GM12891 (cell line): ENCODE measurements around the gene GTPBP1.

Experiments
- DNase-seq: peaks from one replicate; pipeline ENCODE4 v3.0.0; 2011; ENCODE audit warnings: low spot score; ENCODE audit not compliant: insufficient read length
- FAIRE-seq: peaks from 2 replicates; lab custom pipeline; 2011; peaks lifted over from hg19 to GRCh38; lab: Jason Lieb, UNC
- PAX5 ChIP-seq: IDR thresholded peaks from 2 replicates; pipeline ENCODE4 v1.6.1; 2011; ENCODE audit warnings: low read length, moderate library complexity, mild to moderate bottlenecking; ENCODE audit not compliant: insufficient read depth, severe bottlenecking
- POLR2A ChIP-seq: IDR thresholded peaks from 2 replicates; pipeline ENCODE4 v1.6.1; 2011; ENCODE audit warnings: low read depth, low read length, control low read depth
- POLR2AphosphoS5 ChIP-seq: IDR thresholded peaks from 2 replicates; pipeline ENCODE4 v1.6.1; 2011; ENCODE audit warnings: low read depth, low read length, control low read depth
- POU2F2 ChIP-seq: IDR thresholded peaks from 2 replicates; pipeline ENCODE4 v1.6.1; 2011; ENCODE audit warnings: low read depth, mild to moderate bottlenecking, control low read depth, low read length, moderate library complexity
- SPI1 ChIP-seq: IDR thresholded peaks from 2 replicates; pipeline ENCODE4 v1.6.1; 2011; ENCODE audit warnings: low read depth, low read length, control low read depth
- TAF1 ChIP-seq: IDR thresholded peaks from 2 replicates; pipeline ENCODE4 v1.6.1; 2011; ENCODE audit warnings: low read depth, low read length, control low read depth

The GTPBP1 gene

DNA sequence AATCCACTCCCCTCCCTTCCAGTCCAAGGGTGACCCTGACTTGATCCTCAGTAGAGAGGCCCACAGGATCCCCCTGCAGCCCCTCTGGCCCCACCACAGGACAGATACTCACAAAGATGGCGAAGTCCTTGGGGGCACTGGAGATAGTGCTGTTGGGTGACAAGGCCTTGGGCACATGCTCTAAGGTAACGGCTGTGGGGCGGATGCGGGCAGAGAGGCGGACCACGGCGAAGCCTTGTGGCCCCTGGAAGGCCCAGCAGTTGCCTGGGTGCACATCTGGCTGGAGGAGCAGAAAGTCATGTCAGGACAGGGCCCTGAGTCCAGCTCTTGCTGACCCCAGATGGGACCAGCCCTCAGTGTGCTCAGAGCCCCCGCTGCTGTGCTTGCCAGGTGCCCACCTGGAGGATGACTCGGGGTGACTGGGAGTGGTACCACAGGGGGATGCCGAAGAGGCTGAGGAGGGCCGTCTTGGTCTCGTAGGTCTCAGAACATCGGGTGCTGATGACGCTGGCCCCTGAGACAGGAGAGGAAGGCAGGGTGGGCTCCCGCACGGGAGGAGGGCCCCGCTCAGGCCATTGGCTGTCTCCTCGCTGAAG, 32.8 kb downstream of the GTPBP1 start:
- DNase-seq (no peak), FAIRE-seq (no peak)
- TF ChIP-seq POU2F2 (no peak), POLR2AphosphoS5 (peak; percentile 14; the same call in 1 of the 2 replicates), POLR2A (no peak), TAF1 (no peak), PAX5 (no peak), SPI1 (no peak)

DNA sequence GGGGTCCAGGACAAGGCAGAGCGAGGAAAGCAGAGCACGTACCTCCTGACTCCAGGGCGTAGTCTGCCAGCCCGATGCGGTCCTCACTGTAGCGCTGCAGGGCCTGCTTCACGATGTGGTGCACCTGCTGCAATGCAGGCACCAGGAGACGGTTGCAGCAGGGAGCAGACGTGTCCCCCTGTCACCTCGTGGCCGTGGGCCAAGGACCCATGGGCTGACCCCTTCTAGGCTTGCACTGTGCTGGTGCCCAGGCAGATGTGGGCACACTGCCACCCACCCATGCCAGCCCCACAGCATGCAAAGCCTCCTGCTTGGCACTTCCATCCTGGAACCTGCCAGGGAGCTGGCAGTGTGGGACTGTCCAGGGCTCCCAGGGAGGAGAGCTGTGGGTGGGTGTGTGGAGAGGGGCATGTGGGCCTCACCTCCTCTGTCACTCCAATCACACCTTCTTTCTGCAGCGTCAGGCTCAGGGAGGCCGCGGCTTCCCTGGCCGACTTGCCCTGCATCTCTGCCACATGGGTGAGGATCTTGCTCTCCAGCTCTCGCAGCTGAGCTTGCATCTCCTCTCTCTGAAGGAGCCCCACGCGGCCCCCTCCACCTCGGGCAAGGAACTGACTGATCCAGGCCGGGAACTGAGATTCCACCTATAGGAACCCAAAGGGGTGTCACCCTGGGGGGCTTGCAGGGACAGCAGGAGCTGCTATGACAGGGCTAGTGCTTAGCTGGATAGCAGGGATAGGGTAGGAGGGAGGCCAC, 33.7 kb downstream of the GTPBP1 start:
- DNase-seq = no peak
- 0 out of 2 replicates have a peak, but pooled peaks have one; percentile 44 for TF ChIP-seq POLR2A
- TF ChIP-seq TAF1 = no peak
- FAIRE-seq = no peak

DNA sequence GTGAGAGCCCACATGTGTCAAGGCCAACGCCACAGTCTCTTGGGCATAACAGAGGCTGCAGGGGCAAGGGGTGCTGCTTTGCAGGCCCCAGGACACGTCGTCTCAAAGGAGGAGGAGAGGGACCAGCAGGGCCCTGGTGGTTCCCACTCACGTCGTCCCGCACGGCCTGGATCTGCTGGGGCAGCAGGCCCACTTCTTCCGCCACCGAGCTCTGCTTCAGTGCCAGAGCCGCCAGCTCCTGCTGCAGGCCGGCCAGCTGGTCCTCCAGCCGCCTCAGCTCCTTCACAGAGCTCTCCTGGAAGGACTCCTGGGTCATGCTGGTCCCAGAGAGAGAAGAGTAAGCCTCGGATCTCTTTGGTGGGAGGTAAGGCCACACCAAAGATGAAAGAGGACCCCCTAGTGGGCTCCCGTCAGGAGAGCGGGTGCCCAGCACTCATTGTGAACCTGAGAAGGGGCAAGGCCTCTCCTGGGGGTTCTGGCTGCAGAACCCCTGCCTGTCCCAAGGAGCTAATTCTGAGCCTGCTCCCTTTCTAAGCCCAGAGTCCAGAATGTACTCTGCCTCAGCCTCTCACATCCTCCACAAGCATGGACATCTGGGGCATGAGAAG, 34.5 kb downstream of the GTPBP1 start:
- TF ChIP-seq POLR2A = no peak; the same call in 1 of the 2 replicates
- TF ChIP-seq TAF1 = no peak
- TF ChIP-seq PAX5 = no peak
- no peak for TF ChIP-seq SPI1
- TF ChIP-seq POLR2AphosphoS5 = no peak
- no peak for TF ChIP-seq POU2F2
- no peak for DNase-seq
- FAIRE-seq = no peak

DNA sequence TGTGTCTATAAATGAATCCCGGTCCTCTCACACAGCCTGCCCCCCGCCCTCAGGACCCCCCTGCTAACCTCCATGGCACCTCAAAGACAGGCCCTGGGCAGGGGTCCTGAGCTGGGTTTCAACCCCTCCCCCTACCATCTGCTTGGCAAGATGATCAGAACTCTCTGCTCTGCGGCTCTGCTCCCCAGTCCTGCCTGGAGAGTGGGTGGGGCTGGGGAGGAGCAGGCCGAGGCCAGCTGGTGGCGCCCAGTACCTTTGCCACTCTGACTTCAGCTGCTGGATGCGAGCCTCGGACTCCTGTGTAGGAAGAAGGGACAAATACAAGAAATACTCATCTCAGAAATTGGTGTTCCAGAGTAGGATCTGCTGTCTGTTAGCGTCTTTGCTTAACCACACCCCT, 35.0 kb downstream of the GTPBP1 start:
- DNase-seq = no peak
- no peak for FAIRE-seq
- TF ChIP-seq POU2F2 (no peak), PAX5 (no peak), POLR2AphosphoS5 (no peak), SPI1 (no peak), POLR2A (no peak), TAF1 (no peak)

DNA sequence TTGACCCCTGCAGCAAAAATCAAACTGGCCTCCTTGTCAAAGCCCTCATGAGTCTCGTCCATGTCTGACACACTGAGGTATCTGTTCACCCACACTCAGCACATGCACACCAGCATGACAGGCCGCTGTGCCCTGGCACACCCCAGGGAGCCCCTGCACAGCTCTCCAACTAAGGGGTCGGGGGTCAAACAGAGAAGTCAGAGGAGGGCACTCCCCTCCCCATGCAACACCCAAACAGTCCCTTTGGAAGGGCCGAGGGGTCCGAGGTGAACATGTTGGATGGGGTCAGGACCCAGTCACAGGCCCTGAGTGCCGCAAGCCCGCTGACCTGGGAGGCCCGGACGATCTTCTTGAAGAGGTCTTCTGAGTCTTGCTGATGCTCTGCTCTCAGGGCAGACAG, 35.4 kb downstream of the GTPBP1 start:
- FAIRE-seq = no peak
- DNase-seq = no peak
- TF ChIP-seq POLR2A = no peak
- TF ChIP-seq POU2F2 = peak; percentile 43; the same call in 1 of the 2 replicates
- no peak for TF ChIP-seq PAX5

DNA sequence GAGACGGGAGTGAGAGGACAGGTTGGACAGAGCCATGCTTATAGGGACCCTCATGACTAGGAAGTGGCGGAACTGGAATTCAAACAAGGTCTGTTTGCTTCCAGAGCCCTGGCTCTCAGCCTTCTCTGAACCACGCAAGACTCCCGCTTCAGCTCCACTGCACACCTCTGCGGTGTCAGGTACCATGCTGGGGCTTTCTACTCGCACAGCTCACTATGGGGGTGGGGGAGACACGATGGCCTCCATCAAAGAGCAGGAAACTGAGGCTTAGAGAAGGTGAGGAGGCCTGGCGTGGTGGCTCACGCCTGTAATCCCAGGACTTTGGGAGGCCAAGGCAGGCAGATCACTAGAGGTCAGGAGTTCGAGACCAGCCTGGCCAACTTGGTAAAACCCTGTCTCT, 35.8 kb downstream of the GTPBP1 start:
- TF ChIP-seq PAX5 (no peak), POLR2AphosphoS5 (0 out of 2 replicates have a peak, but pooled peaks have one; percentile 7)
- no peak for DNase-seq
- no peak for FAIRE-seq

DNA sequence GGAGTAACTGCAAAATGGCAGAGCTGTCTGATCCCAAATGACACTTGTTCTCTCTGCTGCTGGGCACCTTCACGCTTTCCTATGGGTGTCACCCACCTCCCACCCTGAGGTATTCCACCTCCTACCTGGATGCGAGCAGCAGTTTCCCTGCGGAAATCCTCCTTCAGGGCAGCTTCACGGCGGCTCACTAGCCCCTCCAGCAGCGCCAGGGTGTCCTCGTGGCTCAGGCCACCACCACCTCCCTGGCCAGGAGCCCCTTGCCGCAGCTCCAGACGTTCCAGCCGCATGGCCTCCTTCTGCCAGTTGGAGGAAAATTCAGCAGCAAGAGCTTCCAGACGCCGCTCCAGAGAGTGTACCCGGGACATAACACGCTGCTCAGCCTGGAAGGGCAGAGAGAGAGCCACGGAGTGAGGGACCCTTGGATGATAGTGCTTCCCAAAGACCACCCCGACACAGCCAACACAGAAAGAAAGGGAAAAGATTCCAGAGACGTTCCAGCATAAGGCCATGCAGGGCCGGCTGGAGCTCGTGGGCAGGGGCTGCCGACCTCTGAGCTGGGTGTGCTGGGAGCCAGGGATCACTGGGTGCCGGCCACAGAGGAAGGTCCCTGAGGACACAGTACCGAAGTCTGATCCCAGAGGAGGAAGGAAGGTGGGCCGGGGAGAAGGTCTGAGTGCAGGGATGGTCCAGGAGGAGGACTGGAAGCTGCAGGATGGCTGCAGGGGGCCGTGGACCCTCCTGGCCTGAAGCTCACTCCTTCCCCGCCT, 36.6 kb downstream of the GTPBP1 start:
- no peak for FAIRE-seq
- TF ChIP-seq POU2F2 = no peak
- TF ChIP-seq POLR2AphosphoS5 = peak; percentile 74
- no peak for TF ChIP-seq SPI1
- TF ChIP-seq PAX5 = no peak
- peak; percentile 33; the same call in 1 of the 2 replicates for TF ChIP-seq POLR2A
- no peak for DNase-seq

DNA sequence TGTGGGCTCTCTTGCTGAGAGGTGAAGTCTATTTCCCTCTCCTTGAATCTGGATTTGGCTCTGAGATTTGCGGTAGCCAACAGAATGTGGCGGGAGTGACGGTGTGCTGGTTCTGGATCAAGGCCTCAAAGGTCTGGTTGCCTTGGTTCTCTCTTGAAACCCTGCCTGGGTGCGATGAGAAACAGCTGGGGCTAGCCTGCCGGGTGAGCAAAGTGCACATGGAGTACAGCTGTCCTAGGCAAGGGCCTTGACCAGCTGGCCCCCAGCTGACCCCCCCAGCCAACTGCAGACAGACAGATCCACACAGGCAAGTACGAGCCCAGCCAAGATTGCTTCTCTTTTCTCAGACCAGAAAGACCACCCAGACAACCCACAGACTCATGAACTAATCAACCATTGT, 39.2 kb downstream of the GTPBP1 start:
- no peak for FAIRE-seq
- no peak for DNase-seq
- no peak for TF ChIP-seq SPI1
- TF ChIP-seq POLR2A = no peak; the same call in 1 of the 2 replicates
- no peak for TF ChIP-seq PAX5
- TF ChIP-seq POLR2AphosphoS5 = no peak
- TF ChIP-seq POU2F2 = no peak
- no peak for TF ChIP-seq TAF1

DNA sequence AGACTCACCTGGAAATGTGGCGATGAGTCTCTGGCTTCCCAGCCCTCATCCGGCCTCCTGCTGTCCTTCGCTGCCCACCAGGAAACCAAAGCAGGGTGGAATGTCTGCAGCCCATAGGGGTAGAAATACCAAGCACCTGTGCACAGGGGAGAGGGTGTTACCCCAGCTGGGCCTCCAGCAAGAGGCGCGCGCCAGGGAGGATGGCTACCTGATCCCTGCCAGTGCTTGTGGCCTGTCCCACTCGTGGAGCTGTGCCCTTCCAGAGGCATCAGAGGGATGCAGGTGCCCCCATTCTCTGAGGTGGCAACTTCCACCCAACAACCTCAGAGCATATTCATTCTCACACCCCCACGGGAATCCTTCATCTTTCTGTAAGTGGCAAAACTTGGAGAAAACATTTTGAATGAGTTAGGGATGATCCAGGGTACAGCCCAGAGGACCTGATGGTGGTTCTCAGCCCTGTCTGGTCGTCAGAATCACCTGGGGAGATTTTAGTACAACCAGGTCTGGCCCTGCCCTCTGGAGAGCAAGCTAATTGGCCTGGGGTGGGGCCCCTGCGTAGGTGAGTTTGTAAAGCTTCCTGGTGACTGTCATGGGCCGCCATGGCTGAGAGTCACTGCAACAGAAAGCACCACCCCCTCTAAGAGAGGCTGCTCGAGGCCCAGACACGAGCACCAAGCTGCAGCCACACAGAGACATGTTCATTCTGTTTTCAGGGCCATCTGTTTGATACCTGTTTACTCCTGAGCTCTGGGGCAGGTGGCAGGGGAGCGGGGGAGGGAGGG, 40.1 kb downstream of the GTPBP1 start:
- no peak for FAIRE-seq
- TF ChIP-seq POLR2A = no peak; the same call in 1 of the 2 replicates
- no peak for TF ChIP-seq PAX5
- no peak for TF ChIP-seq SPI1
- no peak for TF ChIP-seq TAF1

More for the DNA sequence above, 40.1 kb downstream of the GTPBP1 start:
- DNase-seq = no peak
